HEK293 (cell line): Measurements from ENCODE around the gene TMEM100.

Source experiments
- CTCF ChIA-PET: fragments of 350-600 bp; formaldehyde crosslinking; extraction: SDS; loops from one replicate; lab custom pipeline; 2021; ENCODE audit warnings: antibody characterized with exemption; lab: Yijun Ruan, JAX
- POLR2A ChIA-PET: fragments of 300-600 bp; formaldehyde crosslinking; extraction: SDS; loops from one replicate; lab custom pipeline; 2020; ENCODE audit warnings: antibody characterized with exemption, inconsistent platforms; lab: Yijun Ruan, JAX
- H3K27ac ChIP-seq: fragments of 200-500 bp; sonication (Bioruptor generic); 2 replicates; pipeline ENCODE4 v1.5.1; 2014; ENCODE audit warnings: low read depth, low read length, control low read depth, inconsistent platforms; ENCODE audit errors: extremely low read depth
- H3K36me3 ChIP-seq, 2 experiments: fragments of 200-500 bp in 1 of 2; sonication (Bioruptor generic) in 1 of 2; 1 replicate in 1 of 2; 2 replicates in 1 of 2; pipeline ENCODE4 v1.5.1; 2014 to 2017; ENCODE audit warnings: inconsistent platforms in 2 of 2, low read length in 2 of 2; ENCODE audit not compliant: control insufficient read depth in 2 of 2, insufficient read depth in 1 of 2
- H3K4me1 ChIP-seq: fragments of 200-500 bp; sonication (Bioruptor generic); 2 replicates; pipeline ENCODE4 v1.5.1; 2014; ENCODE audit warnings: mild to moderate bottlenecking, low read length, inconsistent platforms; ENCODE audit not compliant: control insufficient read depth, insufficient read depth
- H3K4me3 ChIP-seq: 2 replicates; pipeline ENCODE4 v1.5.1; 2011; ENCODE audit warnings: low read depth, mild to moderate bottlenecking, control low read depth, low read length, moderate library complexity
- H3K9me3 ChIP-seq: fragments of 200-500 bp; sonication (Bioruptor generic); 2 replicates; pipeline ENCODE4 v1.5.1; 2014; ENCODE audit warnings: low read depth, low read length, inconsistent platforms; ENCODE audit not compliant: control insufficient read depth, insufficient read depth
- BCL11A ChIP-seq: fragments of 450-650 bp; formaldehyde crosslinking; IDR thresholded peaks from 2 replicates; pipeline ENCODE4 v1.5.1; 2016; ENCODE audit warnings: low read depth, missing biosample characterization, missing genetic modification characterization
- FEZF1 ChIP-seq: fragments of 450-650 bp; formaldehyde crosslinking; IDR thresholded peaks from 2 replicates; pipeline ENCODE4 v1.5.1; 2016; ENCODE audit warnings: missing biosample characterization, missing genetic modification characterization
- KLF16 ChIP-seq: fragments of 450-650 bp; formaldehyde crosslinking; IDR thresholded peaks from 2 replicates; pipeline ENCODE4 v1.5.1; 2017; ENCODE audit warnings: missing biosample characterization, missing genetic modification characterization
- PRDM1 ChIP-seq: fragments of 450-650 bp; formaldehyde crosslinking; IDR thresholded peaks from 2 replicates; pipeline ENCODE4; 2016; ENCODE audit warnings: missing biosample characterization, missing genetic modification characterization
- PRDM2 ChIP-seq: fragments of 450-650 bp; formaldehyde crosslinking; IDR thresholded peaks from 2 replicates; pipeline ENCODE4 v1.5.1; 2016; ENCODE audit warnings: missing biosample characterization, missing genetic modification characterization, borderline replicate concordance
- SCRT1 ChIP-seq: fragments of 450-650 bp; formaldehyde crosslinking; IDR thresholded peaks from 2 replicates; pipeline ENCODE4 v1.5.1; 2016; ENCODE audit warnings: missing biosample characterization, missing genetic modification characterization, borderline replicate concordance
- SP2 ChIP-seq: fragments of 450-650 bp; formaldehyde crosslinking; IDR thresholded peaks from 2 replicates; pipeline ENCODE4 v1.5.1; 2016; ENCODE audit warnings: missing biosample characterization, missing genetic modification characterization
- SP7 ChIP-seq: fragments of 450-650 bp; formaldehyde crosslinking; IDR thresholded peaks from 2 replicates; pipeline ENCODE4 v1.5.1; 2016; ENCODE audit warnings: missing biosample characterization, missing genetic modification characterization
- ZNF292 ChIP-seq: fragments of 450-650 bp; formaldehyde crosslinking; IDR thresholded peaks from 2 replicates; pipeline ENCODE4 v1.5.1; 2016; ENCODE audit warnings: low read depth, missing biosample characterization, missing genetic modification characterization, borderline replicate concordance
- ZNF391 ChIP-seq: fragments of 450-650 bp; formaldehyde crosslinking; IDR thresholded peaks from 2 replicates; pipeline ENCODE4 v1.5.1; 2016; ENCODE audit warnings: low read depth, missing biosample characterization, missing genetic modification characterization, borderline replicate concordance
- ZNF426 ChIP-seq: fragments of 450-650 bp; formaldehyde crosslinking; IDR thresholded peaks from 2 replicates; pipeline ENCODE4 v1.5.1; 2017; ENCODE audit warnings: missing biosample characterization, missing genetic modification characterization, mild to moderate bottlenecking, inconsistent platforms, moderate library complexity
- ZNF529 ChIP-seq: fragments of 450-650 bp; formaldehyde crosslinking; IDR thresholded peaks from 2 replicates; pipeline ENCODE4 v1.5.1; 2017; ENCODE audit warnings: missing genetic modification characterization, missing biosample characterization; ENCODE audit not compliant: insufficient replicate concordance
- ZNF544 ChIP-seq: fragments of 450-650 bp; formaldehyde crosslinking; IDR thresholded peaks from 2 replicates; pipeline ENCODE4 v1.5.0; 2017; ENCODE audit warnings: missing biosample characterization, missing genetic modification characterization
- ZNF645 ChIP-seq: fragments of 450-650 bp; formaldehyde crosslinking; IDR thresholded peaks from 2 replicates; pipeline ENCODE4; 2016; ENCODE audit warnings: missing biosample characterization, missing genetic modification characterization
- ZNF654 ChIP-seq: fragments of 450-650 bp; formaldehyde crosslinking; IDR thresholded peaks from 2 replicates; pipeline ENCODE4 v1.5.1; 2016; ENCODE audit warnings: low read depth, missing biosample characterization, missing genetic modification characterization
- ZNF660 ChIP-seq: fragments of 450-650 bp; IDR thresholded peaks from 2 replicates; pipeline ENCODE4 v1.5.1; 2018; ENCODE audit warnings: missing biosample characterization, mild to moderate bottlenecking, missing genetic modification characterization
- ZNF747 ChIP-seq: fragments of 450-650 bp; formaldehyde crosslinking; IDR thresholded peaks from 2 replicates; pipeline ENCODE4 v1.5.1; 2016; ENCODE audit warnings: missing biosample characterization, missing genetic modification characterization
- ZSCAN16 ChIP-seq: fragments of 450-650 bp; formaldehyde crosslinking; IDR thresholded peaks from 2 replicates; pipeline ENCODE4 v1.5.1; 2016; ENCODE audit warnings: missing biosample characterization, missing genetic modification characterization
- TF ChIP-seq, protein P1 (sequence below): fragments of 450-650 bp; formaldehyde crosslinking; IDR thresholded peaks from 2 replicates; pipeline ENCODE4 v1.5.1; 2016; ENCODE audit warnings: missing biosample characterization, missing genetic modification characterization
- TF ChIP-seq, protein P2 (sequence below): fragments of 450-650 bp; formaldehyde crosslinking; IDR thresholded peaks from 2 replicates; pipeline ENCODE4 v1.5.1; 2017; ENCODE audit warnings: missing biosample characterization, missing genetic modification characterization

The TMEM100 gene

DNA sequence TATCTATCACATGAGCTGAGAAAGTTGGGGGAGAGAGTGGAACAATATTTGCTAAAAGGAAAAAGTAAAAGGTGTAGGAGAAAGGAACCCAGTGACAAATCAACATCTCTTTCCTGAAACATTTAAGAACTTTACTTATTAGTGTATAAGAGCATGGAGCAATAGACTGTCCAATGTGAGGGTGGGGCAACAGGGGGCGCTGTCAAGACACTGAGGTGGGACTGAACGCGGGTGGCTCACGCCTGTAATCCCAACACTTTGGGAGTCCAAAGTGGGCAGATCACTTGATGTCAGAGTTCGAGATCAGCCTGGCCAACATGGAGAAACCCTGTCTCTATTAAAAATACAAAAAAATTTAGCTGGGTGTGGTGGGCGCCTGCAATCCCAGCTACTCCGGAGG, 49.4 kb upstream of the TMEM100 start:
- POLR2A ChIA-PET = no interaction called here
- H3K36me3 ChIP-seq = peaks cover 17 to 75% of the 10 kb centered on the region in 2 experiments; a peak in 2 of 3 replicates

DNA sequence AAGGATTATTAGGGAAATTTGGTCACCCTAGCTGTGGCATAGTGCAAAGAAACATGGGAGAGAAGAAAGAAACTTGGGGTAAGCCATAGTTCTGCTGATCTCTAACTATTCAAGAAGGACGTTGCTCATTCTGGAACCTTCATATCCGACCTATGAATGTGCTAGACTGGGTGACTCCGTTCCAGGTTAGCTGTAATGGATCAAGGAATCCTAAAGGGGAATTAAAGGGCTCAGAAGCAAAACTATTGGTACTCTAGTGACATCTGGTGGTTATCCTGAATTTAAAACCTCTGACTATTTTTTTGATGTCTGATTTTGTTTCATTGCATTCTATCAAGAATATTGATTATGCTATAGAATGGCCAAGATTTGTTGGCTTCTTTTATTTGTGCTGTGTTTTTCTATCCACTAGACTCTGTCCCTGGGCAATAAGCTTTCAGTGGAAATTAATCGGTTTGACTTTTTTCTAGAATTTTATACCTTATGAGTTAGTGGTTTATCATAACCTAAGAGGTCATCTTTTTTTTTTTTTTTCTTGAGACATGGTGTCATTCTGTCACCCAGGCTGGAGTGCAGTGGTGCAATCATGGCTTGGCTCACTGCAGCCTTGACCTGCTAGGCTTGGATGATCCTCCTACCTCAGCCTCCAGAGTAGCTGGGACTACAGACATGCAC, 47.7 kb upstream of the TMEM100 start:
- ChIA-PET POLR2A (no interaction called here), CTCF (interaction anchor here (0.5 to 7.7 kb wide), 50 partner anchors 9 to 1643 kb away, joined by 3 to 171 read pairs (median 3); partner anchors contain the start of gene TMEM100)
- TF ChIP-seq ZNF544 (tag by site-specific recombination) (no peak), ZSCAN16 (tag by site-specific recombination) (no peak), ZNF654 (tag by site-specific recombination) (peak; percentile 67)
- Histone ChIP-seq H3K9me3 (no peaks in the 10 kb centered on the region), H3K4me1 (no peaks in the 10 kb centered on the region), H3K27ac (no peak overlapping the region), H3K36me3 (peaks cover 14 to 57% of the 10 kb centered on the region in 2 experiments; a peak in 2 of 3 replicates), H3K4me3 (no peak overlapping the region)

More for the DNA sequence above, 49.4 kb upstream of the TMEM100 start:
- TF ChIP-seq SP7 (tag by site-specific recombination) (no peak), ZNF660 (no peak), KLF16 (tag by site-specific recombination) (no peak), BCL11A (tag by site-specific recombination) (no peak), PRDM2 (tag by site-specific recombination) (no peak), PRDM1 (0 out of 2 replicates have a peak, but pooled peaks have one; percentile 18), ZNF292 (tag by site-specific recombination) (no peak), ZNF529 (no peak)
- TF ChIP-seq, all 188 proteins: peak for 1
- no peaks in the 10 kb centered on the region for H3K4me1 ChIP-seq
- H3K27ac ChIP-seq = no peak overlapping the region
- CTCF ChIA-PET = interaction anchor here (0.6 to 7.7 kb wide), 14 partner anchors 10 to 258 kb away, joined by 3 to 171 read pairs (median 5); no protein-coding TSS in a partner anchor
- no peaks in the 10 kb centered on the region for H3K9me3 ChIP-seq
- no peak overlapping the region for H3K4me3 ChIP-seq

- no peaks in the 10 kb centered on the region for H3K9me3 ChIP-seq
- ChIA-PET CTCF (interaction anchor here (0.7 to 7.7 kb wide), 20 partner anchors 9 to 547 kb away, joined by 3 to 171 read pairs (median 6); partner anchors contain the start of gene TMEM100), POLR2A (interaction anchor here (1.6 kb wide), 1 partner anchor 19 kb away, joined by 6 read pairs; the partner anchor contains the start of gene PCTP)
- no peak overlapping the region for H3K27ac ChIP-seq
- no peak overlapping the region for H3K4me3 ChIP-seq
- no peaks in the 10 kb centered on the region for H3K4me1 ChIP-seq
- H3K36me3 ChIP-seq = peaks cover 14 to 51% of the 10 kb centered on the region in 2 experiments; a peak in 2 of 3 replicates
- TF ChIP-seq ZNF747 (no peak), SCRT1 (tag by site-specific recombination) (no peak), ZNF426 (tag by site-specific recombination) (no peak), ZNF654 (tag by site-specific recombination) (no peak), ZNF391 (tag by site-specific recombination) (no peak), SP2 (no peak), FEZF1 (tag by site-specific recombination) (no peak), ZNF645 (tag by site-specific recombination) (no peak)
- TF ChIP-seq, protein P1, sequence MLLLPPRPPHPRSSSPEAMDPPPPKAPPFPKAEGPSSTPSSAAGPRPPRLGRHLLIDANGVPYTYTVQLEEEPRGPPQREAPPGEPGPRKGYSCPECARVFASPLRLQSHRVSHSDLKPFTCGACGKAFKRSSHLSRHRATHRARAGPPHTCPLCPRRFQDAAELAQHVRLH (tag by site-specific recombination) = no peak
- TF ChIP-seq, protein P2, sequence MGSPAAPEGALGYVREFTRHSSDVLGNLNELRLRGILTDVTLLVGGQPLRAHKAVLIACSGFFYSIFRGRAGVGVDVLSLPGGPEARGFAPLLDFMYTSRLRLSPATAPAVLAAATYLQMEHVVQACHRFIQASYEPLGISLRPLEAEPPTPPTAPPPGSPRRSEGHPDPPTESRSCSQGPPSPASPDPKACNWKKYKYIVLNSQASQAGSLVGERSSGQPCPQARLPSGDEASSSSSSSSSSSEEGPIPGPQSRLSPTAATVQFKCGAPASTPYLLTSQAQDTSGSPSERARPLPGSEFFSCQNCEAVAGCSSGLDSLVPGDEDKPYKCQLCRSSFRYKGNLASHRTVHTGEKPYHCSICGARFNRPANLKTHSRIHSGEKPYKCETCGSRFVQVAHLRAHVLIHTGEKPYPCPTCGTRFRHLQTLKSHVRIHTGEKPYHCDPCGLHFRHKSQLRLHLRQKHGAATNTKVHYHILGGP = no peak
Measured at GRCh38 chr17:55769625-55770000, 46.9 kb upstream of the TMEM100 start.
